Lower leg skin (tissue), 3 donors: ENCODE measurements around the gene ABCA13.

Source experiments
- CTCF ChIP-seq, 3 donors: fragments of 450-650 bp; IDR thresholded peaks; one replicate each; pipeline ENCODE4 v1.5.1; 2016; ENCODE audit warnings: antibody characterized with exemption in 3 of 3, mild to moderate bottlenecking in 3 of 3, moderate library complexity in 2 of 3
- POLR2A ChIP-seq, 2 donors: fragments of 450-650 bp; IDR thresholded peaks; one replicate each; pipeline ENCODE4 v1.6.1; 2016 to 2017; ENCODE audit warnings: antibody characterized with exemption in 2 of 2, mild to moderate bottlenecking in 1 of 2, moderate library complexity in 1 of 2

DNA sequence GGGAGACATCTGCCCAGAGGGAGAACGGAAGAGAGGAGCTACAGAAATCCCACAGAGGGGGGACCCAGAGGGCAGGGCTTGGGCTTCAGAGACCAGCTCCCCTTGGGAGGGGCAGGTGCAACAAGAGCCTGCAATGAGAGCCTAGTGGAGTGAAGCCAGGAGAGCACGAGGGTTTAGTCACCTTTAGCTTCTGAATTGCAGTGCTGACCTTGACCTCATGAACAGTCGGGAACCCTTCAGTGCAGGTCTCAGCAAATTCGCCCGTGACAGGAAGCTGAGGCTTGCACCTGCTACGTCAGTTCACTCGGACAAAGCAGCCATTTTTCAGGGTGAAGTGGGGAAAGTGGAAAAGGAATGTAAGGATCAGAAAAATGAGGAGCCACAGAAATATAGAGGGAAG lies 446.2 kb downstream of the ABCA13 start:
- TF ChIP-seq CTCF (IDR thresholded peaks at IDR 0.05): no peak
- TF ChIP-seq POLR2A (IDR thresholded peaks at IDR 0.05): no peak
